Uterus (tissue), 4 donors: Measurements from ENCODE around the gene SMIM24. TPM values are rescaled to one million over a fixed set of nuclear protein-coding genes. Genes with fewer than 3 reads are reported as not detected.
"Not testable (repeated sequence)": the region's sequence is repeated elsewhere in the genome, so short reads cannot be mapped to it uniquely, and the experiment has no call there.

ENCODE experiments used
- DNase-seq, 2 donors: peaks; one replicate each; pipeline ENCODE4 v3.0.0-alpha.2; 2019 to 2020
- H3K27ac ChIP-seq, 2 donors: fragments of 200-600 bp; sonication (generic); 1 replicate in 1 of 2; 2 replicates in 1 of 2; pipeline ENCODE4 v1.5.1; 2016 to 2018
- H3K27me3 ChIP-seq, 2 donors: fragments of 200-600 bp; sonication (generic); one replicate each; pipeline ENCODE4 v1.5.1; 2018 to 2019; ENCODE audit warnings: control low read depth in 1 of 2
- H3K36me3 ChIP-seq, 2 donors: fragments of 200-600 bp; sonication (generic); one replicate each; pipeline ENCODE4 v1.5.1; 2019; ENCODE audit warnings: control low read depth in 1 of 2
- H3K4me1 ChIP-seq, 2 donors: fragments of 200-600 bp; sonication (generic); one replicate each; pipeline ENCODE4 v1.5.1; 2018 to 2019; ENCODE audit warnings: control low read depth in 1 of 2
- H3K4me3 ChIP-seq, 2 donors: fragments of 200-600 bp; sonication (generic); 1 replicate in 1 of 2; 2 replicates in 1 of 2; pipeline ENCODE4 v1.5.1; 2018 to 2019; ENCODE audit warnings: mild to moderate bottlenecking in 1 of 2
- H3K9me3 ChIP-seq, 2 donors: fragments of 200-600 bp; sonication (generic); one replicate each; pipeline ENCODE4 v1.5.1; 2019; ENCODE audit warnings: control low read depth in 1 of 2
- CTCF ChIP-seq, 4 experiments: fragments of 200-600 bp in 2 of 4; fragments of 450-650 bp in 2 of 4; sonication (generic) in 2 of 4; IDR thresholded peaks; one replicate each; pipeline ENCODE4 v1.5.1; 2016 to 2019; ENCODE audit warnings: antibody characterized with exemption in 4 of 4, mild to moderate bottlenecking in 2 of 4, moderate library complexity in 1 of 4
- POLR2A ChIP-seq, 2 donors: fragments of 450-650 bp; IDR thresholded peaks; one replicate each; pipeline ENCODE4 v1.6.1; 2016; ENCODE audit warnings: antibody characterized with exemption in 2 of 2, mild to moderate bottlenecking in 1 of 2, moderate library complexity in 1 of 2
- intact Hi-C: fragments of 100-400 bp; cut with DNase I; formaldehyde crosslinking; loops from one replicate; pipeline ENCODE4 v1.15.1; 2023; ENCODE audit warnings: low total_unique reads
- total RNA-seq, 4 donors: library from RNA; depleted of rRNA in 3 of 4; stranded (reverse); fragments of >200 nt in 3 of 4; gene quantifications; one replicate each; pipeline versions ENCODE4 v1.1.0 to v1.2.4, GENCODE V29; 2014 to 2023
- donor health status: DM: yes; HTN: yes; CAD: no.

The SMIM24 gene
- under 1 TPM in 1 of 4 donors, not detected in 3; 0.97 TPM for total RNA-seq

GRCh38 chr19:3480383-3481091 is at the start of gene SMIM24:
TSS of gene SMIM24 (minus strand) at chr19:3480525. CDS start at chr19:3480463, 62 bp downstream.
- DNase-seq: no peak
- H3K27ac ChIP-seq: no peak within 1 kb of the TSS
- no peaks in the 10 kb centered on the region for H3K36me3 ChIP-seq
- intact Hi-C loops: no loop called here
- peaks cover 5 to 11% of the 10 kb centered on the region in 2 donors for H3K27me3 ChIP-seq
- no peak for TF ChIP-seq CTCF (IDR thresholded peaks at IDR 0.05)
- TF ChIP-seq POLR2A (IDR thresholded peaks at IDR 0.05): no peak
- H3K4me3 ChIP-seq: no peak within 1 kb of the TSS
- no peaks in the 10 kb centered on the region for H3K9me3 ChIP-seq
- H3K4me1 ChIP-seq: no peaks in the 10 kb centered on the region

- intact Hi-C loops, H3K27ac ChIP-seq, H3K9me3 ChIP-seq, H3K36me3 ChIP-seq, H3K27me3 ChIP-seq, DNase-seq, H3K4me1 ChIP-seq, H3K4me3 ChIP-seq: not testable (repeated sequence)
Observed at GRCh38 chr19:3529299-3529698, 49.0 kb upstream of the SMIM24 start.

GRCh38 chr19:3528539-3529211 is 48.4 kb upstream of the SMIM24 start:
- Histone ChIP-seq H3K27ac (no peak overlapping the region), H3K4me3 (no peak overlapping the region), H3K9me3 (no peaks in the 10 kb centered on the region), H3K4me1 (no peaks in the 10 kb centered on the region), H3K36me3 (no peaks in the 10 kb centered on the region), H3K27me3 (no peaks in the 10 kb centered on the region)
- no peak for DNase-seq
- TF ChIP-seq CTCF (IDR thresholded peaks at IDR 0.05): no peak
- TF ChIP-seq POLR2A (IDR thresholded peaks at IDR 0.05): no peak
- intact Hi-C loops: no loop called here

- no peak overlapping the region for H3K4me3 ChIP-seq
- no peaks in the 10 kb centered on the region for H3K9me3 ChIP-seq
- no peaks in the 10 kb centered on the region for H3K27me3 ChIP-seq
- TF ChIP-seq CTCF (IDR thresholded peaks at IDR 0.05) (no peak), POLR2A (IDR thresholded peaks at IDR 0.05) (no peak)
- H3K27ac ChIP-seq: no peak overlapping the region
- intact Hi-C loops: no loop called here
- no peak for DNase-seq
- no peaks in the 10 kb centered on the region for H3K4me1 ChIP-seq
- no peaks in the 10 kb centered on the region for H3K36me3 ChIP-seq
Observed at GRCh38 chr19:3528080-3528479, 47.8 kb upstream of the SMIM24 start.

- TF ChIP-seq POLR2A (IDR thresholded peaks at IDR 0.05): no peak
- no peak for TF ChIP-seq CTCF (IDR thresholded peaks at IDR 0.05)
- intact Hi-C loops: no loop called here
- no peaks in the 10 kb centered on the region for H3K9me3 ChIP-seq
- H3K27me3 ChIP-seq: no peaks in the 10 kb centered on the region
- no peak for DNase-seq
- H3K4me1 ChIP-seq: no peaks in the 10 kb centered on the region
- no peak overlapping the region for H3K4me3 ChIP-seq
- H3K36me3 ChIP-seq: no peaks in the 10 kb centered on the region
- no peak overlapping the region for H3K27ac ChIP-seq
Observed at GRCh38 chr19:3527238-3527910, 47.0 kb upstream of the SMIM24 start.
